Endothelial cell (in vitro differentiated cells): ENCODE data around the gene TBL2. TPM values are rescaled to one million over a fixed set of nuclear protein-coding genes. Genes with fewer than 3 reads are reported as not detected.

Experiments used
- DNase-seq: peaks from one replicate; pipeline ENCODE4 v3.0.0; 2021; ENCODE audit warnings: low spot score
- H3K27ac Mint-ChIP-seq: one replicate; pipeline ENCODE4 v1.8.0; 2021; ENCODE audit warnings: mixed read lengths, inconsistent platforms; ENCODE audit not compliant: unreplicated experiment
- H3K27me3 Mint-ChIP-seq: one replicate; pipeline ENCODE4 v1.8.0; 2021; ENCODE audit warnings: mild to moderate bottlenecking, moderate library complexity, mixed read lengths, inconsistent platforms; ENCODE audit not compliant: unreplicated experiment
- H3K36me3 Mint-ChIP-seq: one replicate; pipeline ENCODE4 v1.8.0; 2021; ENCODE audit warnings: mild to moderate bottlenecking, low read depth, mixed read lengths, inconsistent platforms; ENCODE audit not compliant: unreplicated experiment
- H3K4me1 Mint-ChIP-seq: one replicate; pipeline ENCODE4 v1.8.0; 2021; ENCODE audit warnings: mild to moderate bottlenecking, mixed read lengths, inconsistent platforms; ENCODE audit not compliant: unreplicated experiment
- H3K4me3 Mint-ChIP-seq: one replicate; pipeline ENCODE4 v1.8.0; 2021; ENCODE audit warnings: mild to moderate bottlenecking, mixed read lengths, inconsistent platforms; ENCODE audit not compliant: unreplicated experiment
- H3K9me3 Mint-ChIP-seq: one replicate; pipeline ENCODE4 v1.8.0; 2021; ENCODE audit warnings: mixed read lengths, inconsistent platforms; ENCODE audit not compliant: unreplicated experiment
- total RNA-seq: library from RNA; stranded (reverse); fragmentation: NEBNext Ultra II Directional; extraction: Animal tissue kit (Norgen Biotek cat#: 25700); gene quantifications from one replicate; pipeline ENCODE4 v1.2.1, GENCODE V29; 2021; ENCODE audit not compliant: unreplicated experiment
- TF ChIP-seq, protein P1 (sequence below): fragments of 200-600 bp; sonication (generic); IDR thresholded peaks from one replicate; pipeline ENCODE4 v1.5.0; 2021; ENCODE audit warnings: antibody characterized with exemption; ENCODE audit not compliant: unreplicated experiment

TBL2 gene
- total RNA-seq, 1 donor from 2014 or later = 22.4 TPM

DNA sequence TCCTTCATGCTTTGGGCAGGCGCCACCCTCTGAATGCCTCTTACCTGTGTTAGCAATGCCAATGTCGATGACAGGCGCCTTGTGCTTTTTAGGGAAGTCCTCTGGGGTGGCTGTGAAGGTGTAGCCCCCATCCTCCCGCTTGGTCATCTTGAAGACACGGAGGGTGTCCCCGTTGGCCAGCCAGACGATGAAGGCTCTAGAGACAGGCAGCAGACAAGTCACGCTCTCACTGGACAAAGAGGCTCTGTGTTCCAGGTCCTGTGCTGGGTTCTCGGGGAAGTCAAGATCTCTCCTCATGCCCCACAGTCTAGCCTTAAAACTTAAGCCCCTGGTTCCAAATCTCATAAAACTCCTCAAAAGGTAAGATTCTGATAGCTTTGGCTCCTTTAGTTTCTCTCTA lies 5.1 kb downstream of the TBL2 start:
- TF ChIP-seq, protein P1, sequence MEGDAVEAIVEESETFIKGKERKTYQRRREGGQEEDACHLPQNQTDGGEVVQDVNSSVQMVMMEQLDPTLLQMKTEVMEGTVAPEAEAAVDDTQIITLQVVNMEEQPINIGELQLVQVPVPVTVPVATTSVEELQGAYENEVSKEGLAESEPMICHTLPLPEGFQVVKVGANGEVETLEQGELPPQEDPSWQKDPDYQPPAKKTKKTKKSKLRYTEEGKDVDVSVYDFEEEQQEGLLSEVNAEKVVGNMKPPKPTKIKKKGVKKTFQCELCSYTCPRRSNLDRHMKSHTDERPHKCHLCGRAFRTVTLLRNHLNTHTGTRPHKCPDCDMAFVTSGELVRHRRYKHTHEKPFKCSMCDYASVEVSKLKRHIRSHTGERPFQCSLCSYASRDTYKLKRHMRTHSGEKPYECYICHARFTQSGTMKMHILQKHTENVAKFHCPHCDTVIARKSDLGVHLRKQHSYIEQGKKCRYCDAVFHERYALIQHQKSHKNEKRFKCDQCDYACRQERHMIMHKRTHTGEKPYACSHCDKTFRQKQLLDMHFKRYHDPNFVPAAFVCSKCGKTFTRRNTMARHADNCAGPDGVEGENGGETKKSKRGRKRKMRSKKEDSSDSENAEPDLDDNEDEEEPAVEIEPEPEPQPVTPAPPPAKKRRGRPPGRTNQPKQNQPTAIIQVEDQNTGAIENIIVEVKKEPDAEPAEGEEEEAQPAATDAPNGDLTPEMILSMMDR = no peak
- Mint-ChIP-seq H3K4me3 (no peak overlapping the region), H3K27ac (no peak overlapping the region), H3K27me3 (peaks cover 5% of the 10 kb centered on the region), H3K4me1 (peaks cover 9% of the 10 kb centered on the region), H3K9me3 (no peaks in the 10 kb centered on the region), H3K36me3 (peaks cover 37% of the 10 kb centered on the region)
- DNase-seq = no peak

DNA sequence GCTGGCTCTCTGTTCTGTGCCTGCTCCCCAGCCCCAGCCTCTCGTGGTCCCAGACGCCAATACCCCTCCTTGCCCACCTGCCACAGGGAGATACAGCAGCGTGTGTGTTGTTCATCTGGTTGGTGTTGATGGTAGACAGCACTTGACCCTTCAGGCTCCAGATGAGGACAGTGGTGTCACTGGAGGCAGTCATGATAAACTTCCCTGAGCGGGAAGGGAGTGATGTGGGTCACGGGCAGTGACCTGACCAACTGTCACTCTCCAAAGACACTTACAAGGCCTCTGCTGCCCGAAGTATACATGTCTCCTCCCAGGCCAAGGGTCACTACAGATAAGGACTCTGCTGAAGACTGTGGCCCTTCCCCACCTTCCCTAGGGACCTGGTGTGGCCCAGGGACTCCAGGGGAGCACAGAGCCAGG lies 5.6 kb downstream of the TBL2 start:
- peaks cover 7% of the 10 kb centered on the region for H3K4me1 Mint-ChIP-seq
- no peak for DNase-seq
- peaks cover 3% of the 10 kb centered on the region for H3K27me3 Mint-ChIP-seq
- H3K4me3 Mint-ChIP-seq = no peak overlapping the region
- H3K9me3 Mint-ChIP-seq = no peaks in the 10 kb centered on the region
- H3K27ac Mint-ChIP-seq = no peak overlapping the region
- H3K36me3 Mint-ChIP-seq = peaks cover 37% of the 10 kb centered on the region
- TF ChIP-seq, protein P1 = no peak

DNA sequence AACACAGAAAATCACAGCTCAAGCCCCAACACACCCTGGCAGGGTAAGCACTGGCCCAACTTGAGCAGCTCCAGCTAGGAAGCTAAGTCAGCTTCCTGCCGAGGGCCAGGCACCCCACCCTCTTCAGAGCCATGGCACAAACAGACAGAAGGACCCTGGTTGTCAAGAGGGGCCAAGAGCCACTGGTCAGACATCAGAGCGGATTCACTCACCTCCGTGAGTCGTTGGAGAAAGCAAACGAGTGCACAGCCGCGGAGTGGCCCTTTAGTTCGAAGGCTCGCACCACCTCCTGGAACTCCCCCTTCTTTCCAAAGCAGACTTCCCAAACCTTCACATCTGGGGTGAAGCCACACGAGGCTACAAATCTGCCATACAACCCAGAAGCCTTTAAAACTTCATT lies 7.4 kb downstream of the TBL2 start:
- H3K4me1 Mint-ChIP-seq = no peaks in the 10 kb centered on the region
- H3K4me3 Mint-ChIP-seq = no peak overlapping the region
- no peaks in the 10 kb centered on the region for H3K9me3 Mint-ChIP-seq
- no peaks in the 10 kb centered on the region for H3K27me3 Mint-ChIP-seq
- no peak for DNase-seq
- peaks cover 37% of the 10 kb centered on the region for H3K36me3 Mint-ChIP-seq
- TF ChIP-seq, protein P1 = no peak
- no peak overlapping the region for H3K27ac Mint-ChIP-seq

DNA sequence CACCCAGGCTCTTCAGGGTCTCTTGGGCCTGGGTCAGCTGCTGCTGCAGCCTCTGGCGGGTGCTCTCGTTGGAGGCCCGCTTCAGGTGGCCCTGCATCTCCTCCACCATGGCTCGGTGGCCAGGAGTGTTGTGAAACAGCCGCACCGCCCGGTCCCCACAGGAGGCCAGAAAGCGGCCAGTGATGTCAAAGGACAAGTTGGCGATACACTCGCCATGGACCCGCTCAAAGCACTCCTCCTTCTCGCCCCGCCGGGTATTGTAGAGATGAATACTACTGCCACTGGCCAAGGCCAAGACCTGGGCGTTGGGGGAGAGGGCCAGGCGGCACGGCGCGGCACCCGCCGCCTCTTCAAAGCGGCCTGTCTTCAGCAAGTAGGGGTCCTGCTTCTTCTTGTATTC lies 7.9 kb downstream of the TBL2 start:
- H3K36me3 Mint-ChIP-seq = peaks cover 37% of the 10 kb centered on the region
- H3K4me1 Mint-ChIP-seq = no peaks in the 10 kb centered on the region
- TF ChIP-seq, protein P1 = no peak

DNA sequence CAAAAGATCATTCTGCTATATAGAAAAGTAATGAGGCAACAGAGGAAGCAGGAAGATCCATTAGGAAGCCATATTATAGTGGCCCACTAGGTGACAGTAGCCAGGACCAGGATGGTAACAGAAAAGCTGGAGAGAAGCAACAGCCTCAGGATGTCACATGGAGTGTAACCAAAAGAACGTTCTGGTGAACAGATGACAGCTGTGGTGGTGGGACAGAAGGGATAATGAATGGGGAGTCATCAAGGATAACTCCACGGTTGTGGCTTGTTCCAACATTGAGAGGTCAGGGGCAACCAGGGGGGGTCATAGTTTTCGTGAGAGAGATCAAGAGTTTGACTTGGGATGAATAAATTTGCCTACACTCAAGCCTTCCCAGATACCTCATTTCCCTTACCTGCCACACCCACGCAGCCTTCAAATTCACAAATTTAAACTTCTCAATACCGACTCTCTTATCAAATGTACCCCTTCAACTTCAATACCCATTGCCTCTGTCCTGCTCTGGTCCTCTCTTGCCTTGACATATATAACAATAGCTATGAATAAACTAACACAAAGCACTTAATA lies 9.3 kb downstream of the TBL2 start:
- Mint-ChIP-seq H3K27me3 (no peaks in the 10 kb centered on the region), H3K36me3 (peaks cover 32% of the 10 kb centered on the region), H3K4me3 (peak overlapping the region; percentile 39), H3K9me3 (no peaks in the 10 kb centered on the region), H3K4me1 (no peaks in the 10 kb centered on the region), H3K27ac (no peak overlapping the region)
- no peak for DNase-seq
- TF ChIP-seq, protein P1 = no peak

More for the DNA sequence above, 7.9 kb downstream of the TBL2 start:
- Mint-ChIP-seq H3K9me3 (no peaks in the 10 kb centered on the region), H3K4me3 (no peak overlapping the region), H3K27me3 (no peaks in the 10 kb centered on the region), H3K27ac (no peak overlapping the region)
- no peak for DNase-seq
